ENCODE data around the gene SORBS1.
A peak's percentile ranks its signal among the peaks of the same experiment; 100 is the strongest.

The SORBS1 gene

GRCh38 chr10:95552679-95553342, 8.4 kb downstream of the SORBS1 start:
- H3K27ac ChIP-seq (ENCODE audit: extremely low read depth, low read depth, low read length), result no peak overlapping the region
- ChIA-PET POLR2A (no interaction called here), CTCF (interaction anchor here (0.6 kb wide), 1 partner anchor 43 kb away, joined by 3 read pairs; no protein-coding TSS in a partner anchor)
- peaks cover 11% of the 10 kb centered on the region for H3K4me1 ChIP-seq (ENCODE audit: control insufficient read depth, insufficient read depth, low read length)
- no peaks in the 10 kb centered on the region for H3K36me3 ChIP-seq (ENCODE audit: control insufficient read depth in 2 of 2, insufficient read depth in 1 of 2, low read length in 2 of 2)
- H3K9me3 ChIP-seq (ENCODE audit: control insufficient read depth, insufficient read depth, low read depth, low read length), result no peaks in the 10 kb centered on the region
- no peak for TF ChIP-seq ZNF473 (tag by site-specific recombination; IDR thresholded peaks at IDR 0.05)
- peak; percentile 53; the same call in 1 of the 2 replicates for TF ChIP-seq HOXD13 (CRISPR knock-in tag; IDR thresholded peaks at IDR 0.05; ENCODE audit: borderline replicate concordance)
- no peak overlapping the region for H3K4me3 ChIP-seq (ENCODE audit: low read depth, low read length)

- ChIA-PET POLR2A (no interaction called here), CTCF (interaction anchor here (0.8 kb wide), 1 partner anchor 9 kb away, joined by 3 read pairs; no protein-coding TSS in a partner anchor)
- no peaks in the 10 kb centered on the region for H3K9me3 ChIP-seq (ENCODE audit: control insufficient read depth, insufficient read depth, low read depth, low read length)
- no peaks in the 10 kb centered on the region for H3K36me3 ChIP-seq (ENCODE audit: control insufficient read depth in 2 of 2, insufficient read depth in 1 of 2, low read length in 2 of 2)
- peaks cover 11% of the 10 kb centered on the region for H3K4me1 ChIP-seq (ENCODE audit: control insufficient read depth, insufficient read depth, low read length)
- no peak overlapping the region for H3K4me3 ChIP-seq (ENCODE audit: low read depth, low read length)
- H3K27ac ChIP-seq (ENCODE audit: extremely low read depth, low read depth, low read length), result no peak overlapping the region; the same call in 1 of the 2 replicates
- TF ChIP-seq ZNF664 (tag by site-specific recombination; IDR thresholded peaks at IDR 0.05) (peak; percentile 82; the same call in 1 of the 2 replicates), ZNF530 (tag by site-specific recombination; IDR thresholded peaks at IDR 0.05; ENCODE audit: low read depth) (no peak), ZNF561 (tag by site-specific recombination; IDR thresholded peaks at IDR 0.05; ENCODE audit: borderline replicate concordance) (peak; percentile 48; the same call in 1 of the 2 replicates), ZNF404 (tag by site-specific recombination; IDR thresholded peaks at IDR 0.05) (no peak), ZNF692 (tag by site-specific recombination; IDR thresholded peaks at IDR 0.05) (no peak), ZBTB17 (tag by site-specific recombination; IDR thresholded peaks at IDR 0.05) (peak; percentile 45; the same call in 1 of the 2 replicates), MZF1 (tag by site-specific recombination; IDR thresholded peaks at IDR 0.05; ENCODE audit: borderline replicate concordance) (no peak), ZNF580 (tag by site-specific recombination; IDR thresholded peaks at IDR 0.05) (no peak), PRDM10 (tag by site-specific recombination; IDR thresholded peaks at IDR 0.05) (no peak), ZNF184 (tag by site-specific recombination; IDR thresholded peaks at IDR 0.05) (no peak), ZNF830 (tag by site-specific recombination; IDR thresholded peaks at IDR 0.05; ENCODE audit: low read depth) (no peak), ZNF645 (tag by site-specific recombination; IDR thresholded peaks at IDR 0.05) (no peak), PRDM1 (tag by site-specific recombination; IDR thresholded peaks at IDR 0.05) (no peak), ZNF514 (tag by site-specific recombination; IDR thresholded peaks at IDR 0.05) (no peak), ZSCAN4 (tag by site-specific recombination; IDR thresholded peaks at IDR 0.05) (no peak), ZIC2 (tag by site-specific recombination; IDR thresholded peaks at IDR 0.05) (peak; percentile 67), ZNF600 (tag by site-specific recombination; IDR thresholded peaks at IDR 0.05) (0 out of 2 replicates have a peak, but pooled peaks have one; percentile 34), PRDM6 (tag by site-specific recombination; IDR thresholded peaks at IDR 0.05) (no peak), ATF2 (tag by site-specific recombination; IDR thresholded peaks at IDR 0.05; ENCODE audit: low read depth) (no peak), BCL11A (tag by site-specific recombination; IDR thresholded peaks at IDR 0.05; ENCODE audit: low read depth) (no peak)
Measured at GRCh38 chr10:95550073-95550672, 11.0 kb downstream of the SORBS1 start.

Data from HEK293 (cell line).